ENCODE measurements around the gene MTFR1L.

GRCh38 chr1:25770541-25771220 is 49.1 kb upstream of the MTFR1L start:
- TF ChIP-seq CTCF (IDR thresholded peaks at IDR 0.05), result no peak
- no peak for TF ChIP-seq EP300 (IDR thresholded peaks at IDR 0.05; ENCODE audit: low read depth)

Measured in transverse colon (tissue), 3 donors.